Retina (tissue), 1 donor: ENCODE measurements around the gene MYO5C.

Experiments used
- DNase-seq: peaks from one replicate; pipeline ENCODE4 v3.0.0-alpha.2; 2016

MYO5C gene

GRCh38 chr15:52164631-52165265, 130.9 kb downstream of the MYO5C start:
- no peak for DNase-seq

- DNase-seq: no peak
These were observed 132.0 kb downstream of the MYO5C start for GRCh38 chr15:52163321-52164190.

GRCh38 chr15:52162876-52163275, 132.7 kb downstream of the MYO5C start:
- no peak for DNase-seq

GRCh38 chr15:52162260-52162659, 133.3 kb downstream of the MYO5C start:
- DNase-seq: no peak

GRCh38 chr15:52161406-52161966, 134.1 kb downstream of the MYO5C start:
- DNase-seq: no peak

GRCh38 chr15:52159645-52160044, 136.0 kb downstream of the MYO5C start:
- no peak for DNase-seq

GRCh38 chr15:52158084-52158765, 137.4 kb downstream of the MYO5C start:
- DNase-seq: no peak

DNA sequence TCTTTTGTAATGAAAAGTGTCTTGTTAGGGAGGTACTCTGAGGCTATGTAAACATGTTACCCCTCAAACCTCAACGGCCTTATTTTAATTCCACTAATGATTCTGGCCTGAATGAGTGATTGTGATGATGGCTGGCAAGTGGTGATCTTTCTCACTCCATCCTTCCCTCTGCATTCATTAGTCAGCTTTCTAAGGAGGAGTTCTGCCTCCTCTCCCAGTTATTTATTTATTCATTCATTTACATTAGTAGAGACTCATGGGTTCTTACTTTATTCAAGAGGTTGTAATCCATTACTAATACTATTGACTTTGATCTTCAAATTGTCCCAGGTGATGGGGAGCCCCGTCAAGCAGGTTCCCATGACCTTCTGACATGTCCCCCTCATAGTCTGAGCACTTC, 139.7 kb downstream of the MYO5C start:
- no peak for DNase-seq

GRCh38 chr15:52154896-52155865, 140.4 kb downstream of the MYO5C start:
- no peak for DNase-seq

DNA sequence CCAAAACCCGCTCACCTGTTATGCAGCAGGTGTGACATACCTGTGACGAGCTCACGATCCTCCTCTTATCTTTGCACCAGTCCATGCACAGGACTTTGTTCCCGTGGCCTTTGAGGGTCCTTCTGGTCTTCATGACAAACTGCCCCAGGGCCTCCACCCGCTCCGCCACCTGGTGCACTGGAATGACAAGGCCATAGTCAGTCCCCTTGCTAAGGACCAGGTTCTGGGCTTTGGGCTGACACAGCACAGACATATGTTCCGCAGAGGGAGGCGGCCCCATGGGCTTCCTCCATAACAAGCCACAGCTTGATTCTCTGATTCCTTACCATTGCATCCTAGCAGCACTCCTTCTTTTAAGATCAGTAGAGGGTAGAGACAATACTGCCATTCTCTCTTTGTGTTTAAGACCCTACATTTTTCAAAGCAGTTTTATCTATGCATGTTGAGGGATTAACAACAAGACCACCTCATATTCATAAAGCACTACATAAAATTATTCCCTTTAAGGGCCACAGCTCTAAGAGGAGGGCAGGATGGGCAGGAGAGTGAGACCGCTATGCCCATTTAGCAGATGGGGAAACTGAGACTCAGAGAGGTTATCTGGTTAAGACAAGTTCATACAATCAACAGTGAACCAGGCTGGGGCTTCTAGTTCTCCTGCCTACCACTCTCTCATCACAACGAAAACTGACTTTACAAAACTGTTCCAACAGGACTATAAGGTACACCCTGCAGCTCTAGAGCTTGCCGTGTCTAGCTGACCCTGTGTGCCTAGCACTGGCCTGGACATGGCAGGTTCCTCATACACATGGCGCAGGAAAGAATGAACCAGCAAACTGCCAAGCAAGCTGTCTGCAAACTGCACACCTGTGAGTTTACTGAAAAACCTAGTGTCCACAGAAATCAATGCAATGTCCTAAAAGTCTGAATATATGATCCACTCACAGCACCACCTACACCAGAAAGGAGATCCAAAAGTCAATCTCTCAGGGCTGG, 141.4 kb downstream of the MYO5C start:
- no peak for DNase-seq

DNA sequence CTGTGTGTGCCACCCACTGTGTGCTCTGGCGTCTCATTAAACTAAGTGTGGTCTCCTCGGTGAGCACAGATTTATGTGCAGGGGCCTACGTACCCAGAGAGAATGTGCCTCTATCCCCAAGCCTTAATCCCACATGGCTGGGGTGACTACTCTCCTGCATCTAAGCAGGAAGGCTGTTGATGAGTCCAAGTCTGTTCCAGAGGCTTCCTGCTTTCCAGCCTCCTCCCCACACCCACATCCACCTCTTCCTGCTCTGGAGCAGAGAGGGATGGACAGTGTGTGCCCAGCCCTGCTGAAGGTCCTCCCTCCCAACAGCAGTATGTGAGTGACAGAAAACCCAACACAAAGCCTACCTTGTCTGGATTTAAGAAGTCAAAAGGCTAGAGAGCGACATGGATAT, 144.3 kb downstream of the MYO5C start:
- DNase-seq: no peak

- DNase-seq: peak; percentile 23
These were observed 144.7 kb downstream of the MYO5C start for GRCh38 chr15:52150871-52151270.

GRCh38 chr15:52150043-52150825, 145.4 kb downstream of the MYO5C start:
- DNase-seq: peak; percentile 23

- no peak for DNase-seq
These were observed 147.2 kb downstream of the MYO5C start for GRCh38 chr15:52148403-52148802.

DNA sequence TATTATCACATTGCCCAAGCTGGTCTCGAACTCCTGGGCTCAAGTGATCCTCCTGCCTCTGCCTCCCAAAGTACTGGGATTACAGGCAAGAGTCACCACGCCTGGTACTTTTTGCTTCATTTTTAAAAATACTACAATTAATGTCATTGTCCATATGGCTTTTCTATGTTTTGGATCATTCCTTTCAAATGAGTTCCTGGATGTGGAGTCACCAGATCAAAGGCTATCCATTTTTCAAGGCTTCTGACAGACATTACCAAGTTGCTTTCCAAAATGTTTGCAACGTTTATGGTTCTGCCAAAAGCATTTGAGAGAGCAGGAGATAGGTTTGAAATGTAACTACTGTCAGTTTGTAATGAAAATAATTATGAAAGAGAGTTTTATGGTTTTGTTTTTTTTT, 148.8 kb downstream of the MYO5C start:
- DNase-seq: no peak

GRCh38 chr15:52146261-52146660, 149.3 kb downstream of the MYO5C start:
- DNase-seq: no peak

DNA sequence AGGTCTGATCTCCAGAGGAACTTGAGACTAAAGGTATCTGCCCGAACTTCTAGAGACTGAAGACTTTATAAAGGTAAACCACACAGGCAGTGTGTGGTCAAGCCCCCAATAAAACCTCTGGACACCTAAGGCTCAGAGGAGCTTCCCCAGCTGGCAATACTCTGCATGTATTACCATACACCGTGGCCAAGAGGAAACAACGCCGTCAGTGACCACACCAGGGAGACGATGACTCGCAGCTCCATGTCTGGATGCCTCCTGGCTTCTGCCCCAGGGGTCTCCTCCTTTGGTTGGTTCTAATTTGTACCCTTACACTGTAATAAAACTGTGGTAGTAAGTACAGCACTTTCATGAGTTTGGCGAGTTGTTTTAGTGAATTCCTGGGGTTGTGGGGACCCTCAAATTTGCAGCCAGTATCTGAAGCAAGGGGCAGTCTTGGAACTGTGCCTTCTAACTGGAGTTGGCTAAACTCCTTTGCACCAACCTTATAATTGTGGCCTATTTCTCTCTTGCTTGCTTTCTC, 150.9 kb downstream of the MYO5C start:
- no peak for DNase-seq

DNA sequence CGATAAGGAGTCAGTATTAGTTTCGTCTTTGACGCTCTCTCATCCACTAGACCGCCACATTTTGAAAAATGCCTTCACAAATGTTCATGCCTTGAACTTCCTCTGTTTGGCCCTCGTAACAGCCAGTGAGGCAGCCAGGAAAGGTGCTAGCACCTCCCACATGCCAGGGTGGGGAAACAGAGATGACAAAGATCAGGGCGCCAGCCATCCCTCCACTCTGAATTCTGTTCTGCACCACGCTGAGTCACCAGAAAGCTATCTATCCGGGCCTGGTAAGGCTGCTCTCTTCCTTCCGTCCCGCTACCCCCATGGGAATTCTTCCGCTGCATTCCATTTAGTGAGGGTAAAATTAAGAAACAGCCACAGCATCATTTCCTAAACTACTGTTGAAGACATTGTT, 151.7 kb downstream of the MYO5C start:
- DNase-seq: no peak
